Hepatocyte (in vitro differentiated cells): Measurements from ENCODE around the gene ARHGAP26. TPM values are rescaled to one million over a fixed set of nuclear protein-coding genes. Genes with fewer than 3 reads are reported as not detected.

Experiments used
- DNase-seq: peaks from one replicate; pipeline ENCODE4 v3.0.0-alpha.2; 2016; ENCODE audit warnings: low spot score
- H2AFZ ChIP-seq: fragments of 200-600 bp; sonication (generic); 2 replicates; pipeline ENCODE4 v1.6.0; 2016; ENCODE audit warnings: antibody characterized with exemption, mild to moderate bottlenecking
- H3K27ac ChIP-seq: fragments of 200-600 bp; sonication (generic); 2 replicates; pipeline ENCODE4 v1.5.1; 2016; ENCODE audit warnings: mild to moderate bottlenecking
- H3K27me3 ChIP-seq: fragments of 200-600 bp; sonication (generic); 2 replicates; pipeline ENCODE4 v1.6.1; 2016
- H3K36me3 ChIP-seq: fragments of 200-600 bp; sonication (generic); replicated peaks from 2 replicates; pipeline ENCODE4 v1.5.1; 2016; ENCODE audit warnings: low read depth; ENCODE audit not compliant: insufficient read depth
- H3K4me1 ChIP-seq: fragments of 200-600 bp; sonication (generic); 2 replicates; pipeline ENCODE4 v1.5.1; 2016; ENCODE audit warnings: mild to moderate bottlenecking, moderate library complexity; ENCODE audit not compliant: insufficient read depth
- H3K4me2 ChIP-seq: fragments of 200-600 bp; sonication (generic); 2 replicates; pipeline ENCODE4 v1.6.0; 2016
- H3K4me3 ChIP-seq: fragments of 200-600 bp; sonication (generic); 2 replicates; pipeline ENCODE4 v1.5.1; 2016; ENCODE audit warnings: mild to moderate bottlenecking
- H3K79me2 ChIP-seq: fragments of 200-600 bp; sonication (generic); 2 replicates; pipeline ENCODE4 v1.6.0; 2017; ENCODE audit warnings: mild to moderate bottlenecking
- H3K9me2 ChIP-seq: fragments of 200-600 bp; sonication (generic); replicated peaks from 2 replicates; pipeline ENCODE4 v1.6.0; 2017; ENCODE audit warnings: mild to moderate bottlenecking; ENCODE audit not compliant: insufficient read depth
- H3K9me3 ChIP-seq: fragments of 200-600 bp; sonication (generic); 2 replicates; pipeline ENCODE4 v1.5.1; 2016; ENCODE audit warnings: low read depth, mild to moderate bottlenecking
- H4K20me1 ChIP-seq: fragments of 200-600 bp; sonication (generic); 2 replicates; pipeline ENCODE4 v1.6.0; 2016; ENCODE audit warnings: mild to moderate bottlenecking; ENCODE audit not compliant: insufficient read depth, poor library complexity, severe bottlenecking
- CTCF ChIP-seq: fragments of 200-600 bp; sonication (generic); IDR thresholded peaks from 2 replicates; pipeline ENCODE4 v1.5.1; 2016; ENCODE audit warnings: antibody characterized with exemption, mild to moderate bottlenecking; ENCODE audit not compliant: poor library complexity
- EZH2 ChIP-seq: fragments of 200-600 bp; sonication (generic); IDR thresholded peaks from 2 replicates; pipeline ENCODE4 v1.6.1; 2016; ENCODE audit warnings: antibody characterized with exemption, mild to moderate bottlenecking, borderline replicate concordance
- EZH2phosphoT487 ChIP-seq: fragments of 200-600 bp; sonication (generic); IDR thresholded peaks from one replicate; pipeline ENCODE4 v1.6.1; 2018; ENCODE audit warnings: antibody characterized with exemption, mild to moderate bottlenecking, low read depth, moderate library complexity; ENCODE audit not compliant: unreplicated experiment, severe bottlenecking
- WGBS: methylation state at CpG from one replicate; pipeline ENCODE4 v1.1.6; 2016; ENCODE audit warnings: low lambda C conversion rate; ENCODE audit errors: missing lambda C conversion rate; 5-methylcytosine and 5-hydroxymethylcytosine counted together
- polyA plus RNA-seq: library from polyadenylated mRNA; unstranded; fragments of >200 nt; fragmentation: Nextera tagmentation; extraction: Ambion mirVana; gene quantifications from 2 replicates; pipeline ENCODE4 v1.2.1, GENCODE V29; 2016
- total RNA-seq: library from RNA; depleted of rRNA; stranded (reverse); fragments of >200 nt; gene quantifications from 2 replicates; pipeline ENCODE4 v1.2.3, GENCODE V29; 2014

Gene ARHGAP26
- total and polyA plus RNA-seq, 2 experiments from 2014 or later, result 16.5 to 19.8 TPM

GRCh38 chr5:143228597-143229293, 458.6 kb downstream of the ARHGAP26 start:
- TF ChIP-seq CTCF (no peak), EZH2 (no peak), EZH2phosphoT487 (no peak)
- Histone ChIP-seq H3K4me2 (no peak overlapping the region), H2AFZ (no peak overlapping the region), H3K9me2 (no peaks in the 10 kb centered on the region), H3K4me3 (no peak overlapping the region), H3K27me3 (no peaks in the 10 kb centered on the region), H4K20me1 (no peaks in the 10 kb centered on the region), H3K27ac (no peak overlapping the region), H3K4me1 (no peaks in the 10 kb centered on the region), H3K36me3 (no peaks in the 10 kb centered on the region), H3K79me2 (no peaks in the 10 kb centered on the region), H3K9me3 (no peaks in the 10 kb centered on the region)
- no peak for DNase-seq
- 92% methylated on average over 8 of the region's 8 CpGs for WGBS

GRCh38 chr5:143229426-143229895, 459.3 kb downstream of the ARHGAP26 start:
- no peak for TF ChIP-seq EZH2
- TF ChIP-seq CTCF, result no peak
- TF ChIP-seq EZH2phosphoT487, result no peak
- Histone ChIP-seq H3K79me2 (no peaks in the 10 kb centered on the region), H4K20me1 (no peaks in the 10 kb centered on the region), H3K4me2 (no peak overlapping the region), H3K9me2 (no peaks in the 10 kb centered on the region), H3K9me3 (no peaks in the 10 kb centered on the region), H3K4me3 (no peak overlapping the region), H3K36me3 (no peaks in the 10 kb centered on the region), H3K27ac (no peak overlapping the region), H2AFZ (no peak overlapping the region), H3K4me1 (no peaks in the 10 kb centered on the region), H3K27me3 (no peaks in the 10 kb centered on the region)
- 84% methylated on average over 8 of the region's 8 CpGs for WGBS
- DNase-seq, result no peak

- no peak overlapping the region for H3K4me2 ChIP-seq
- no peaks in the 10 kb centered on the region for H3K9me2 ChIP-seq
Measured at GRCh38 chr5:143229896-143230675, 459.9 kb downstream of the ARHGAP26 start.

More at GRCh38 chr5:143229896-143230675, 459.9 kb downstream of the ARHGAP26 start:
- no peak for DNase-seq
- no peaks in the 10 kb centered on the region for H3K79me2 ChIP-seq
- no peaks in the 10 kb centered on the region for H3K36me3 ChIP-seq
- no peaks in the 10 kb centered on the region for H3K27me3 ChIP-seq
- H4K20me1 ChIP-seq, result no peaks in the 10 kb centered on the region
- TF ChIP-seq EZH2phosphoT487, result no peak
- TF ChIP-seq CTCF, result no peak
- no peak for TF ChIP-seq EZH2
- H3K4me1 ChIP-seq, result no peaks in the 10 kb centered on the region
- no peak overlapping the region for H3K27ac ChIP-seq
- H2AFZ ChIP-seq, result no peak overlapping the region
- H3K9me3 ChIP-seq, result no peaks in the 10 kb centered on the region
- H3K4me3 ChIP-seq, result no peak overlapping the region
- 62% methylated on average over 10 of the region's 10 CpGs for WGBS
